ENCODE data around the gene STKLD1. TPM values are rescaled to one million over a fixed set of nuclear protein-coding genes. Genes with fewer than 3 reads are reported as not detected.

STKLD1 gene
- total and polyA plus RNA-seq, 2 donors (not counting 1 experiment from before 2014, with no cell fraction given), result 0.18 to 1.1 TPM

- no peak overlapping the region for H3K27ac Mint-ChIP-seq
- Histone ChIP-seq H3K9me3 (ENCODE audit: control extremely low read depth in 1 of 3, control insufficient read depth in 2 of 3, insufficient read depth in 1 of 3, low read length in 2 of 3) (peaks cover 0 to 3% (median 0%) of the 10 kb centered on the region in 3 donors), H3K4me3 (ENCODE audit: control extremely low read depth in 1 of 5, extremely low read depth in 1 of 5, insufficient read depth in 1 of 5, low read depth in 2 of 5, low read length in 4 of 5) (peak overlapping the region in 2 of 5 experiments; percentile 17 to 29), H2AFZ (ENCODE audit: insufficient read depth, low read depth, low read length, poor library complexity, severe bottlenecking) (no peak overlapping the region), H3K4me1 (ENCODE audit: control insufficient read depth in 2 of 2, insufficient read depth in 2 of 2, low read length in 2 of 2) (peaks cover 13 to 17% of the 10 kb centered on the region in 2 donors), H4K20me1 (ENCODE audit: control insufficient read depth, insufficient read depth, low read length, poor library complexity, severe bottlenecking) (no peaks in the 10 kb centered on the region), H3K27ac (ENCODE audit: low read length in 2 of 2) (no peak overlapping the region), H3K79me2 (ENCODE audit: control insufficient read depth, insufficient read depth, low read length) (no peaks in the 10 kb centered on the region), H3K36me3 (replicated peaks in 1 of 2; ENCODE audit: control extremely low read depth in 1 of 2, control insufficient read depth in 1 of 2, extremely low read depth in 1 of 2, insufficient read depth in 2 of 2, low read length in 1 of 2) (no peaks in the 10 kb centered on the region), H3K9ac (ENCODE audit: low read length) (peak overlapping the region; percentile 45), H3K4me2 (replicated peaks; ENCODE audit: low read depth, low read length, poor library complexity, severe bottlenecking) (peak overlapping the region; percentile 77), H3K27me3 (replicated peaks in 1 of 4; ENCODE audit: control extremely low read depth in 1 of 4, control insufficient read depth in 3 of 4, insufficient read depth in 4 of 4, low read length in 3 of 4) (peaks cover 0 to 21% (median 5%) of the 10 kb centered on the region in 4 experiments)
- CTCF ChIA-PET, result interaction anchor here (1.0 kb wide), 3 partner anchors 10 to 52 kb away, joined by 3 to 4 read pairs (median 4); partner anchors contain the start of gene REXO4
- peaks cover 13% of the 10 kb centered on the region for H3K4me1 Mint-ChIP-seq
- peak overlapping the region; percentile 79 for H3K4me3 Mint-ChIP-seq
- no peak for TF ChIP-seq EZH2 (IDR thresholded peaks at IDR 0.05; ENCODE audit: borderline replicate concordance, insufficient read depth, low read depth, low read length, poor library complexity, severe bottlenecking)
- TF ChIP-seq, protein P1, sequence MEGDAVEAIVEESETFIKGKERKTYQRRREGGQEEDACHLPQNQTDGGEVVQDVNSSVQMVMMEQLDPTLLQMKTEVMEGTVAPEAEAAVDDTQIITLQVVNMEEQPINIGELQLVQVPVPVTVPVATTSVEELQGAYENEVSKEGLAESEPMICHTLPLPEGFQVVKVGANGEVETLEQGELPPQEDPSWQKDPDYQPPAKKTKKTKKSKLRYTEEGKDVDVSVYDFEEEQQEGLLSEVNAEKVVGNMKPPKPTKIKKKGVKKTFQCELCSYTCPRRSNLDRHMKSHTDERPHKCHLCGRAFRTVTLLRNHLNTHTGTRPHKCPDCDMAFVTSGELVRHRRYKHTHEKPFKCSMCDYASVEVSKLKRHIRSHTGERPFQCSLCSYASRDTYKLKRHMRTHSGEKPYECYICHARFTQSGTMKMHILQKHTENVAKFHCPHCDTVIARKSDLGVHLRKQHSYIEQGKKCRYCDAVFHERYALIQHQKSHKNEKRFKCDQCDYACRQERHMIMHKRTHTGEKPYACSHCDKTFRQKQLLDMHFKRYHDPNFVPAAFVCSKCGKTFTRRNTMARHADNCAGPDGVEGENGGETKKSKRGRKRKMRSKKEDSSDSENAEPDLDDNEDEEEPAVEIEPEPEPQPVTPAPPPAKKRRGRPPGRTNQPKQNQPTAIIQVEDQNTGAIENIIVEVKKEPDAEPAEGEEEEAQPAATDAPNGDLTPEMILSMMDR (IDR thresholded peaks at IDR 0.05), result no peak
- DNase-seq (no peak), ATAC-seq (ENCODE audit: low read depth) (no peak)
- WGBS (ENCODE audit: insufficient coverage), result 66% methylated on average over 8 of the region's 10 CpGs
- POLR2A ChIA-PET, result no interaction called here
- no peaks in the 10 kb centered on the region for H3K9me3 Mint-ChIP-seq (ENCODE audit: insufficient read depth)
- intact Hi-C loops (cut with micrococcal nuclease), result no loop called here
- peaks cover 14% of the 10 kb centered on the region for H3K27me3 Mint-ChIP-seq
Observed at GRCh38 chr9:133427658-133428348, 51.6 kb downstream of the STKLD1 start.

DNA sequence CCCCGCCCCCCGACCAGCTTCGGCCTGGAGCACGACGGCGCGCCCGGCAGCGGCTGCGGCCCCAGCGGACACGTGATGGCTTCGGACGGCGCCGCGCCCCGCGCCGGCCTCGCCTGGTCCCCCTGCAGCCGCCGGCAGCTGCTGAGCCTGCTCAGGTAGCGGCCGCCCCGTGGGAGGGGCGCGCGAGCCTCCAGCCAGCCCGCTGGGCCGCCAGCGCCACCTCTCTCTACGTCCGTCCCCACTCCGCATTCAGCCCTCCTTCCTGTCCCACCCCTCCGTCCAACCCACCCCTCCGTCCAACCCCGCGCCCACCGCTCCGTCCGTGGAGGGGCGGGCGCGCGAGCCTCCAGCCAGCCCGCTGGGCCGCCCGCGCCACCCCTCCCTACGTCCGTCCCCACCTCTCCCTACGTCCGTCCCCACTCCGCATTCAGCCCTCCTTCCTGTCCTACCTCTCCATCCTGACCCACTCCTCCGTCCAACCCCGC lies 52.5 kb downstream of the STKLD1 start:
- Mint-ChIP-seq H3K4me3 (peak overlapping the region; percentile 52), H3K4me1 (peaks cover 13% of the 10 kb centered on the region), H3K27me3 (peaks cover 14% of the 10 kb centered on the region), H3K9me3 (ENCODE audit: insufficient read depth) (no peaks in the 10 kb centered on the region), H3K27ac (no peak overlapping the region)
- peak overlapping the region in 2 of 5 experiments; percentile 46 to 49 for H3K4me3 ChIP-seq (ENCODE audit: control extremely low read depth in 1 of 5, extremely low read depth in 1 of 5, insufficient read depth in 1 of 5, low read depth in 2 of 5, low read length in 4 of 5)
- ChIA-PET CTCF (interaction anchor here (1.0 kb wide), 2 partner anchors 11 to 12 kb away, joined by 3 to 4 read pairs; partner anchors contain the start of gene REXO4), POLR2A (no interaction called here)
- no peaks in the 10 kb centered on the region for H3K36me3 ChIP-seq (replicated peaks in 1 of 2; ENCODE audit: control extremely low read depth in 1 of 2, control insufficient read depth in 1 of 2, extremely low read depth in 1 of 2, insufficient read depth in 2 of 2, low read length in 1 of 2)
- ATAC-seq (ENCODE audit: low read depth) (peak; percentile 63), DNase-seq (peak; percentile 39)
- no peak overlapping the region for H3K27ac ChIP-seq (ENCODE audit: low read length in 2 of 2)
- H3K79me2 ChIP-seq (ENCODE audit: control insufficient read depth, insufficient read depth, low read length), result no peaks in the 10 kb centered on the region
- H3K9me3 ChIP-seq (ENCODE audit: control extremely low read depth in 1 of 3, control insufficient read depth in 2 of 3, insufficient read depth in 1 of 3, low read length in 2 of 3), result peaks cover 0 to 3% (median 0%) of the 10 kb centered on the region in 3 donors
- H2AFZ ChIP-seq (ENCODE audit: insufficient read depth, low read depth, low read length, poor library complexity, severe bottlenecking), result peak overlapping the region; percentile 79
- H3K9ac ChIP-seq (ENCODE audit: low read length), result peak overlapping the region; percentile 47
- peak overlapping the region; percentile 77 for H3K4me2 ChIP-seq (replicated peaks; ENCODE audit: low read depth, low read length, poor library complexity, severe bottlenecking)
- intact Hi-C loops (cut with micrococcal nuclease), result no loop called here
- no peak for TF ChIP-seq EZH2 (IDR thresholded peaks at IDR 0.05; ENCODE audit: borderline replicate concordance, insufficient read depth, low read depth, low read length, poor library complexity, severe bottlenecking)
- TF ChIP-seq, protein P1 (IDR thresholded peaks at IDR 0.05), result no peak
- H4K20me1 ChIP-seq (ENCODE audit: control insufficient read depth, insufficient read depth, low read length, poor library complexity, severe bottlenecking), result no peaks in the 10 kb centered on the region
- peaks cover 13 to 17% of the 10 kb centered on the region in 2 donors for H3K4me1 ChIP-seq (ENCODE audit: control insufficient read depth in 2 of 2, insufficient read depth in 2 of 2, low read length in 2 of 2)
- 2% methylated on average over 53 of the region's 57 CpGs for WGBS (ENCODE audit: insufficient coverage)
- peaks cover 0 to 21% (median 5%) of the 10 kb centered on the region in 4 experiments for H3K27me3 ChIP-seq (replicated peaks in 1 of 4; ENCODE audit: control extremely low read depth in 1 of 4, control insufficient read depth in 3 of 4, insufficient read depth in 4 of 4, low read length in 3 of 4)
